Muscle of arm (tissue), 12 donors: ENCODE measurements around the gene HEPHL1. TPM values are rescaled to one million over a fixed set of nuclear protein-coding genes. Genes with fewer than 3 reads are reported as not detected.

Source experiments
- DNase-seq: peaks from one replicate; pipeline ENCODE4 v3.0.0-alpha.2; 2013
- polyA plus RNA-seq, 12 donors: library from polyadenylated mRNA; unstranded; fragments of 120-200 nt; gene quantifications; one replicate each; pipeline ENCODE4 v1.2.1, GENCODE V29; 2013; ENCODE audit not compliant: insufficient read length in 12 of 12

HEPHL1 gene
- polyA plus RNA-seq, 12 donors: 0.03 to 0.07 (median 0.04) TPM; not detected in 7

- DNase-seq: no peak
These were observed 109.3 kb downstream of the HEPHL1 start for GRCh38 chr11:94130298-94131046.

- DNase-seq: no peak
These were observed 110.0 kb downstream of the HEPHL1 start for GRCh38 chr11:94131047-94131717.

GRCh38 chr11:94131718-94132115 is 110.6 kb downstream of the HEPHL1 start:
- DNase-seq: no peak

GRCh38 chr11:94132152-94132558 is 111.0 kb downstream of the HEPHL1 start:
- DNase-seq: no peak

GRCh38 chr11:94132823-94133408 is 111.8 kb downstream of the HEPHL1 start:
- no peak for DNase-seq

- DNase-seq: no peak
These were observed 112.6 kb downstream of the HEPHL1 start for GRCh38 chr11:94133752-94134151.

- no peak for DNase-seq
These were observed 113.7 kb downstream of the HEPHL1 start for GRCh38 chr11:94134651-94135512.

- no peak for DNase-seq
These were observed 118.3 kb downstream of the HEPHL1 start for GRCh38 chr11:94139416-94139815.

GRCh38 chr11:94140154-94140655 is 119.1 kb downstream of the HEPHL1 start:
- no peak for DNase-seq

GRCh38 chr11:94141511-94142307 is 120.6 kb downstream of the HEPHL1 start:
- DNase-seq: no peak

- no peak for DNase-seq
These were observed 121.4 kb downstream of the HEPHL1 start for GRCh38 chr11:94142308-94143281.

- no peak for DNase-seq
These were observed 123.1 kb downstream of the HEPHL1 start for GRCh38 chr11:94144216-94144615.

- no peak for DNase-seq
These were observed 123.5 kb downstream of the HEPHL1 start for GRCh38 chr11:94144664-94145063.

- DNase-seq: no peak
These were observed 124.3 kb downstream of the HEPHL1 start for GRCh38 chr11:94145431-94145830.

GRCh38 chr11:94145916-94146315 is 124.8 kb downstream of the HEPHL1 start:
- DNase-seq: no peak

- DNase-seq: no peak
These were observed 126.3 kb downstream of the HEPHL1 start for GRCh38 chr11:94147433-94147845.

GRCh38 chr11:94148189-94148588 is 127.0 kb downstream of the HEPHL1 start:
- DNase-seq: no peak

GRCh38 chr11:94149431-94150017 is 128.4 kb downstream of the HEPHL1 start:
- DNase-seq: no peak

GRCh38 chr11:94150056-94150455 is 128.9 kb downstream of the HEPHL1 start:
- no peak for DNase-seq
